Astrocyte (in vitro differentiated cells and primary cell): ENCODE data around the gene LRPPRC. TPM values are rescaled to one million over a fixed set of nuclear protein-coding genes. Genes with fewer than 3 reads are reported as not detected.

Experiments
- DNase-seq: peaks from one replicate; pipeline ENCODE4 v3.0.0-alpha.2; 2010; ENCODE audit warnings: low read depth
- FAIRE-seq: peaks from 2 replicates; lab custom pipeline; 2011; peaks lifted over from hg19 to GRCh38; lab: Jason Lieb, UNC
- H2AFZ ChIP-seq: 2 replicates; pipeline ENCODE4 v1.6.0; 2012; ENCODE audit warnings: low read depth, low read length, inconsistent platforms
- H3K27ac ChIP-seq: 2 replicates; pipeline ENCODE4 v1.5.1; 2011; ENCODE audit warnings: low read depth, low read length, inconsistent platforms
- H3K27me3 ChIP-seq: 2 replicates; pipeline ENCODE4 v1.6.0; 2011; ENCODE audit warnings: low read length, inconsistent platforms; ENCODE audit not compliant: insufficient read depth
- H3K36me3 ChIP-seq: 2 replicates; pipeline ENCODE4 v1.5.1; 2011; ENCODE audit warnings: low read length, inconsistent platforms; ENCODE audit not compliant: insufficient read depth
- H3K4me1 ChIP-seq: 2 replicates; pipeline ENCODE4 v1.5.1; 2011; ENCODE audit warnings: low read length, inconsistent platforms; ENCODE audit not compliant: insufficient read depth
- H3K4me2 ChIP-seq: 2 replicates; pipeline ENCODE4 v1.6.0; 2012; ENCODE audit warnings: low read length, inconsistent platforms
- H3K4me3 ChIP-seq: 2 replicates; pipeline ENCODE4 v1.5.1; 2011; ENCODE audit warnings: low read depth, mild to moderate bottlenecking, low read length, inconsistent platforms; ENCODE audit not compliant: insufficient read depth
- H3K79me2 ChIP-seq: 2 replicates; pipeline ENCODE4 v1.6.0; 2012; ENCODE audit warnings: mild to moderate bottlenecking, low read length, inconsistent platforms; ENCODE audit not compliant: insufficient read depth
- H3K9ac ChIP-seq: 2 replicates; pipeline ENCODE4 v1.6.0; 2012; ENCODE audit warnings: mild to moderate bottlenecking, low read length, inconsistent platforms
- H3K9me3 ChIP-seq: 2 replicates; pipeline ENCODE4 v1.5.1; 2012; ENCODE audit warnings: low read depth, mild to moderate bottlenecking, low read length, inconsistent platforms; ENCODE audit not compliant: insufficient read depth
- H4K20me1 ChIP-seq: 2 replicates; pipeline ENCODE4 v1.6.0; 2012; ENCODE audit warnings: low read length, inconsistent platforms; ENCODE audit not compliant: insufficient read depth
- H3K27ac Mint-ChIP-seq: one replicate; pipeline ENCODE4 v1.8.0; 2021; ENCODE audit warnings: mild to moderate bottlenecking, mixed read lengths; ENCODE audit not compliant: unreplicated experiment
- H3K27me3 Mint-ChIP-seq: one replicate; pipeline ENCODE4 v1.8.0; 2021; ENCODE audit warnings: low read depth, mixed read lengths; ENCODE audit not compliant: unreplicated experiment
- H3K36me3 Mint-ChIP-seq: one replicate; pipeline ENCODE4 v1.8.0; 2021; ENCODE audit warnings: low read depth, mixed read lengths; ENCODE audit not compliant: unreplicated experiment
- H3K4me1 Mint-ChIP-seq: one replicate; pipeline ENCODE4 v1.8.0; 2021; ENCODE audit warnings: low read depth, mixed read lengths; ENCODE audit not compliant: unreplicated experiment
- H3K4me3 Mint-ChIP-seq: one replicate; pipeline ENCODE4 v1.8.0; 2021; ENCODE audit warnings: mild to moderate bottlenecking, moderate library complexity, mixed read lengths; ENCODE audit not compliant: unreplicated experiment
- H3K9me3 Mint-ChIP-seq: one replicate; pipeline ENCODE4 v1.8.0; 2021; ENCODE audit warnings: mild to moderate bottlenecking, mixed read lengths; ENCODE audit not compliant: unreplicated experiment
- CTCF ChIP-seq: IDR thresholded peaks from 2 replicates; pipeline ENCODE4 v1.5.1; 2011; ENCODE audit warnings: low read depth, mild to moderate bottlenecking, inconsistent platforms, low read length, moderate library complexity; ENCODE audit not compliant: insufficient read depth
- EZH2 ChIP-seq: IDR thresholded peaks from 2 replicates; pipeline ENCODE4 v1.6.1; 2012; ENCODE audit warnings: mild to moderate bottlenecking, low read length, inconsistent platforms; ENCODE audit not compliant: insufficient read depth
- total RNA-seq: library from RNA; stranded (reverse); gene quantifications from 2 replicates; pipeline ENCODE4 v1.2.1, GENCODE V29; 2021

Gene LRPPRC
- total RNA-seq, 1 donor from 2014 or later = 94.9 TPM

- Histone ChIP-seq H3K4me3 (no peak overlapping the region), H3K9ac (no peak overlapping the region), H3K4me2 (no peak overlapping the region), H3K79me2 (no peaks in the 10 kb centered on the region), H3K27me3 (no peaks in the 10 kb centered on the region), H3K36me3 (no peaks in the 10 kb centered on the region), H3K9me3 (no peaks in the 10 kb centered on the region), H4K20me1 (no peaks in the 10 kb centered on the region), H3K4me1 (no peaks in the 10 kb centered on the region), H3K27ac (no peak overlapping the region), H2AFZ (no peak overlapping the region)
- Mint-ChIP-seq H3K36me3 (peaks cover 5% of the 10 kb centered on the region), H3K9me3 (no peaks in the 10 kb centered on the region), H3K4me3 (no peak overlapping the region), H3K4me1 (no peaks in the 10 kb centered on the region), H3K27me3 (peaks cover 17% of the 10 kb centered on the region), H3K27ac (no peak overlapping the region)
- DNase-seq = no peak
- FAIRE-seq = no peak
- TF ChIP-seq EZH2 (no peak), CTCF (no peak)
These were observed 115.3 kb downstream of the LRPPRC start for GRCh38 chr2:43880471-43880870.

DNA sequence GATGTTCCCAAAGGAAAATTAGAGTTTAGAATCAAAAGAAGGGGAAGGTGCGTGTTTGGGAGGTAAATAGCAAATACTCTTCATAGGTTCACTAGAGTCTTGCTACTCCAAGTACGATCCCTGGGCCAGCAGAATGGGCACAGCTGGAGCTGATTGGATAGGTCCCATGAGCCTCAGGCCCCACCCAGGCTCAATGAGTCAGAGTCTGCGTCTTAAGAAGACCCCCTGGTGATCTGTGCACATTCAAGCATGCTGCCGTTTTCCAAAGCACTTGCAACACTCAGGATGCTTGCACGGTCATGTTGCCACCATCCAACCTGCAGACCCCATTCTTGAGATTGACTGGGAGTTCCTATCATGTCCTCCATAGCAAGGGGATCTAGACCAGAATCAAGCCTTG is 116.5 kb downstream of the LRPPRC start:
- H3K4me1 Mint-ChIP-seq = no peaks in the 10 kb centered on the region
- no peak overlapping the region for H3K4me2 ChIP-seq
- no peaks in the 10 kb centered on the region for H3K27me3 ChIP-seq
- DNase-seq = peak; percentile 7
- H3K4me3 ChIP-seq = no peak overlapping the region
- no peaks in the 10 kb centered on the region for H3K9me3 ChIP-seq
- TF ChIP-seq CTCF = no peak
- no peak for FAIRE-seq
- no peak overlapping the region for H2AFZ ChIP-seq
- H3K27me3 Mint-ChIP-seq = peaks cover 25% of the 10 kb centered on the region
- H4K20me1 ChIP-seq = no peaks in the 10 kb centered on the region
- H3K27ac ChIP-seq = no peak overlapping the region
- H3K9ac ChIP-seq = no peak overlapping the region
- no peaks in the 10 kb centered on the region for H3K9me3 Mint-ChIP-seq
- no peaks in the 10 kb centered on the region for H3K79me2 ChIP-seq
- no peaks in the 10 kb centered on the region for H3K36me3 ChIP-seq
- no peaks in the 10 kb centered on the region for H3K4me1 ChIP-seq
- no peak overlapping the region for H3K27ac Mint-ChIP-seq
- H3K36me3 Mint-ChIP-seq = peaks cover 5% of the 10 kb centered on the region
- H3K4me3 Mint-ChIP-seq = no peak overlapping the region

DNA sequence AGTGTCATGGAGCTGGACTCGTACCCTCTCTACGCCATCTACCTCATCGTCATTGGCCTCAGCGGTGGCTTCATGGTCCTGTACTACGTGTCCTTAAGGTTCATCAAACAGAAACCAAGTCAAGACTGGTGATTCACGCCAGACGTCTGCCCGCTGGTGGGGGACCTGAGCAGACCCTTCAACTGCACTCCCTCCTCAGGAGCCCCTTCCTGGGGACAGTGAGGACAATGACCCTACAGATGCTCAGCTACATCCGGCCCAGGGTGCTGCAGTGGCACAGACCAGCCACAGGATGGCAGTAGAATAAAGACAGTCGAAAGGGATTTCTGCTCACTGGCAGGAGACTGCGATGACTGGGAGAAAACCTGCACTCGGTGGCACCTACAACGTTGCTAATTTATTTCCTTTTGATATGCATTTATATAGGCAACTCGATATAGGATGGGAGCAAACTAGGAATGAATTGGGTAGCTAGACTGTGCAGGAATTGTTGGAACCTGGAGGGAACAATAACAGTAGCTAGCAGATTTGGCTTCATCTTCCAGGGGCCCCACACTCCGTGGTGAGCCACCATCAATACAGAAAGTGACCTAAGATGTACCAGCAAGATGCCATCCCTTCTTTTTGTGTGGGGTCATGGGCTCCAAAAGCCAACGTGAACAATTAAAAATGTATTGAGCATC is 117.9 kb downstream of the LRPPRC start:
- peak overlapping the region; percentile 15 for H3K4me2 ChIP-seq
- H3K4me3 ChIP-seq = no peak overlapping the region
- H3K79me2 ChIP-seq = no peaks in the 10 kb centered on the region
- no peak overlapping the region for H3K4me3 Mint-ChIP-seq
- H3K4me1 Mint-ChIP-seq = no peaks in the 10 kb centered on the region
- no peaks in the 10 kb centered on the region for H3K9me3 ChIP-seq
- H3K27ac ChIP-seq = no peak overlapping the region
- peak overlapping the region; percentile 42 for H2AFZ ChIP-seq
- no peaks in the 10 kb centered on the region for H3K9me3 Mint-ChIP-seq
- no peak overlapping the region for H3K27ac Mint-ChIP-seq
- no peak overlapping the region for H3K9ac ChIP-seq
- DNase-seq (peak; percentile 42), FAIRE-seq (peak; percentile 68)
- H3K36me3 Mint-ChIP-seq = peaks cover 2% of the 10 kb centered on the region
- no peaks in the 10 kb centered on the region for H4K20me1 ChIP-seq
- peak; percentile 98 for TF ChIP-seq CTCF
- TF ChIP-seq EZH2 = no peak
- peaks cover under 1% of the 10 kb centered on the region for H3K27me3 ChIP-seq
- H3K4me1 ChIP-seq = no peaks in the 10 kb centered on the region
- peaks cover 35% of the 10 kb centered on the region for H3K27me3 Mint-ChIP-seq
- H3K36me3 ChIP-seq = no peaks in the 10 kb centered on the region
